BLaER1 (cell line): ENCODE measurements around the gene OPCML.

ENCODE experiments used
- H3K27ac ChIP-seq: shearing (Covaris generic); formaldehyde crosslinking; 2 replicates; pipeline ENCODE4 v1.8.1; 2022
- H3K27me3 ChIP-seq: shearing (Covaris generic); formaldehyde crosslinking; 2 replicates; pipeline ENCODE4 v1.8.1; 2022
- H3K36me3 ChIP-seq: shearing (Covaris generic); formaldehyde crosslinking; 2 replicates; pipeline ENCODE4 v1.8.1; 2022
- H3K4me1 ChIP-seq: shearing (Covaris generic); formaldehyde crosslinking; 2 replicates; pipeline ENCODE4 v1.8.1; 2022
- H3K4me2 ChIP-seq: shearing (Covaris generic); formaldehyde crosslinking; 2 replicates; pipeline ENCODE4 v1.8.1; 2022
- H3K4me3 ChIP-seq: shearing (Covaris generic); formaldehyde crosslinking; 2 replicates; pipeline ENCODE4 v1.8.1; 2022
- H3K9ac ChIP-seq: shearing (Covaris generic); formaldehyde crosslinking; 2 replicates; pipeline ENCODE4 v1.8.1; 2022
- H3K9me3 ChIP-seq: shearing (Covaris generic); formaldehyde crosslinking; 2 replicates; pipeline ENCODE4 v1.8.1; 2022
- H4K20me1 ChIP-seq: shearing (Covaris generic); formaldehyde crosslinking; 2 replicates; pipeline ENCODE4 v1.8.1; 2022
- Cebpa-rat ChIP-seq: shearing (Covaris generic); IDR thresholded peaks from 2 replicates; pipeline ENCODE4 v1.8.1; 2022

OPCML gene

DNA sequence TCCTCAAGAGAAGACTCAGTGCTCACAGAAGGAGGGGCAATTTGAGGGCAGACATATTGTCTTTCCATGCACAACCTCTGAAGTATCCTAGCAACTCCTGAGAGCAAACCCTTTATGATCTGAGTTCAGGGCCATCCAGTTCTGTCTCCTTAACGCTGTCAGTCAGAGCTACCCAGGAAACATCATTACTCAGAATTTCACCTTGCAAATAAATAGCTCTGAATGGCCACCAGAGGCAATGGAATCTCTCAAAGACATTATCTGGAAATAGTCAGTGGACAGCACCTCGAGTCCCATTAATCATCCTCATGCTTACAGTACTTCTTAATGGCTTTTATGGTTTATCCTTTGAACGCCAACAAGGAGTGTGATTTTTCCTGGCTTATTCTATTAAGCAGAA lies 656.1 kb downstream of the OPCML start:
- no peak overlapping the region for H3K4me3 ChIP-seq
- H3K27me3 ChIP-seq: no peaks in the 10 kb centered on the region
- TF ChIP-seq Cebpa-rat: no peak
- H3K9ac ChIP-seq: no peak overlapping the region
- no peaks in the 10 kb centered on the region for H3K36me3 ChIP-seq
- H3K27ac ChIP-seq: no peak overlapping the region
- no peaks in the 10 kb centered on the region for H4K20me1 ChIP-seq
- H3K4me1 ChIP-seq: peaks cover 16% of the 10 kb centered on the region
- H3K9me3 ChIP-seq: no peaks in the 10 kb centered on the region
- H3K4me2 ChIP-seq: no peak overlapping the region; the same call in 1 of the 2 replicates

- Histone ChIP-seq H3K9ac (no peak overlapping the region), H3K4me2 (no peak overlapping the region), H3K4me3 (no peak overlapping the region), H3K27me3 (no peaks in the 10 kb centered on the region), H4K20me1 (no peaks in the 10 kb centered on the region), H3K9me3 (no peaks in the 10 kb centered on the region), H3K4me1 (peaks cover 16% of the 10 kb centered on the region), H3K27ac (no peak overlapping the region), H3K36me3 (no peaks in the 10 kb centered on the region)
- no peak for TF ChIP-seq Cebpa-rat
Observed at GRCh38 chr11:132874638-132875037, 657.7 kb downstream of the OPCML start.

GRCh38 chr11:132873841-132874240 lies 658.5 kb downstream of the OPCML start:
- H3K4me3 ChIP-seq: no peak overlapping the region
- TF ChIP-seq Cebpa-rat: no peak

GRCh38 chr11:132872211-132872610 lies 660.1 kb downstream of the OPCML start:
- TF ChIP-seq Cebpa-rat: no peak
- no peak overlapping the region for H3K4me2 ChIP-seq

More at GRCh38 chr11:132873841-132874240, 658.5 kb downstream of the OPCML start:
- peaks cover 16% of the 10 kb centered on the region for H3K4me1 ChIP-seq
- no peak overlapping the region for H3K27ac ChIP-seq
- no peaks in the 10 kb centered on the region for H3K9me3 ChIP-seq
- H3K9ac ChIP-seq: no peak overlapping the region
- no peaks in the 10 kb centered on the region for H3K27me3 ChIP-seq
- H3K4me2 ChIP-seq: no peak overlapping the region
- H4K20me1 ChIP-seq: no peaks in the 10 kb centered on the region
- no peaks in the 10 kb centered on the region for H3K36me3 ChIP-seq

DNA sequence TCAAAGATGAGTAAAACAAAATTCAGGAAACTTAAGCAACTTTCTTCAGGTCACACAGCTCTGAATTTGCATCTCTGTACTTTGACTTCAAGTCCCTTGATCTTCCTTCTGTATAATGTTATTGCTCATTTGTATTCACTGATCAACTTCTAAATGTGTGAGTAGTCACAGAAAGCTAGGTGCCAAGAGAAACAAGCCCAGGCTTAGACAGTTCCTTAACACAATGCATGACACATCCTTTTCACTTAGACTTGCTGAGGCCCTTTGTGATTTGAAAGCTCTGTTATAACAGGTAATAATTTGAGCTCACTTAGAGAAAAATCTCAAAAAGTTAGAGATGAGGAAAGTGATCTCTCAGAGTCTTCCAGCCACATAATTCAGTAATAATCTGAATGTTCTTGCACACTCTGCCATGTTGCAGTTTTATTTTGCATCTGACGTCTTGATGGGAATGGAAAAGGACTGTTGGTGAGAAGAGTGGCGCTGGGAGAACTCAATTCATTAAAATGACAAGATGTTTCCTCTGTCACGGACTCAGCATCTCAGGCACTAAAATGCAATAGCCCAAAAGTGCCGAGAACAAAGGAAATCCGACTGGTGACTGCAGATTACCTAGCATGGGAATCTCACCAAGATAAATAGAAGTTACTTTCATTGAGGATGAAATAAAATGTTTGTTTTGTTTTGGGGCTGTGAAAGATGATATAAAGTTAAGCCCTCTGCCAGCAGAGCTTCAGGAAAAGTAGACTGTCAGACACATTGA lies 665.3 kb downstream of the OPCML start:
- no peak overlapping the region for H3K9ac ChIP-seq
- H4K20me1 ChIP-seq: no peaks in the 10 kb centered on the region
- no peaks in the 10 kb centered on the region for H3K36me3 ChIP-seq
- no peaks in the 10 kb centered on the region for H3K27me3 ChIP-seq
- no peak overlapping the region for H3K4me3 ChIP-seq
- no peaks in the 10 kb centered on the region for H3K9me3 ChIP-seq
- TF ChIP-seq Cebpa-rat: no peak
- no peak overlapping the region for H3K27ac ChIP-seq
- no peaks in the 10 kb centered on the region for H3K4me1 ChIP-seq
- no peak overlapping the region for H3K4me2 ChIP-seq

More at GRCh38 chr11:132872211-132872610, 660.1 kb downstream of the OPCML start:
- Histone ChIP-seq H3K9ac (no peak overlapping the region), H3K4me1 (peaks cover 11% of the 10 kb centered on the region), H3K27me3 (no peaks in the 10 kb centered on the region), H3K36me3 (no peaks in the 10 kb centered on the region), H3K9me3 (no peaks in the 10 kb centered on the region), H3K27ac (no peak overlapping the region), H4K20me1 (no peaks in the 10 kb centered on the region), H3K4me3 (no peak overlapping the region)

DNA sequence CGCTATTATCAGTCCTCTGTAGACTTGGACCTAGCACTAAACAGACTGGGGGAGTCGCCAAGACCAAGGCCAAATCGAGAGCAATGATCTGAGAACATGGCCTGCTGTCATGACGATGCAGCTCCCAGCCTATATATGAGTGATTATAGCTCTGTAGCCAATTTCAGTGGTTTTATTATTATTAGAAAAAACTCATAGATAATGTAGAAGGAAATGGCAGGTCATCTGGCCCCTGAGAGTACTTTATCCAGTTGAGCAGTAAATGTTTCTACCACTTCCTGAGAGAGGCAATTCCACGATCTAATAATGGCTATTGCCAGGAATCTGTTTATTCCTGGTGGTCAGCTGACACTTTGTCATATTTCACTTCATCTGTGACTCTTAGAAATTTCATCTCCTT lies 666.7 kb downstream of the OPCML start:
- Histone ChIP-seq H3K27ac (no peak overlapping the region), H3K4me2 (no peak overlapping the region), H3K4me3 (no peak overlapping the region), H3K4me1 (no peaks in the 10 kb centered on the region), H3K9me3 (no peaks in the 10 kb centered on the region), H4K20me1 (no peaks in the 10 kb centered on the region), H3K36me3 (no peaks in the 10 kb centered on the region), H3K27me3 (no peaks in the 10 kb centered on the region), H3K9ac (no peak overlapping the region)
- no peak for TF ChIP-seq Cebpa-rat

- no peak overlapping the region for H3K4me3 ChIP-seq
- no peaks in the 10 kb centered on the region for H3K36me3 ChIP-seq
- no peak overlapping the region for H3K9ac ChIP-seq
- H3K4me1 ChIP-seq: no peaks in the 10 kb centered on the region
- no peak overlapping the region for H3K4me2 ChIP-seq
- H3K27ac ChIP-seq: no peak overlapping the region
- no peak for TF ChIP-seq Cebpa-rat
- H3K9me3 ChIP-seq: no peaks in the 10 kb centered on the region
- H3K27me3 ChIP-seq: no peaks in the 10 kb centered on the region
- H4K20me1 ChIP-seq: no peaks in the 10 kb centered on the region
Observed at GRCh38 chr11:132864811-132865576, 667.3 kb downstream of the OPCML start.

- H3K4me1 ChIP-seq: peaks cover 6% of the 10 kb centered on the region
- H3K9me3 ChIP-seq: no peaks in the 10 kb centered on the region
- TF ChIP-seq Cebpa-rat: no peak
- no peak overlapping the region for H3K4me2 ChIP-seq
- H3K27ac ChIP-seq: no peak overlapping the region
- peaks cover 3% of the 10 kb centered on the region; the same call in 1 of the 2 replicates for H3K27me3 ChIP-seq
- no peak overlapping the region for H3K9ac ChIP-seq
- H3K4me3 ChIP-seq: no peak overlapping the region
- no peaks in the 10 kb centered on the region for H3K36me3 ChIP-seq
- H4K20me1 ChIP-seq: no peaks in the 10 kb centered on the region
Observed at GRCh38 chr11:132862933-132863332, 669.4 kb downstream of the OPCML start.

- no peak overlapping the region for H3K4me2 ChIP-seq
- H3K36me3 ChIP-seq: no peaks in the 10 kb centered on the region
- H3K9ac ChIP-seq: no peak overlapping the region
- H3K4me3 ChIP-seq: no peak overlapping the region
- peaks cover 3% of the 10 kb centered on the region; the same call in 1 of the 2 replicates for H3K27me3 ChIP-seq
- TF ChIP-seq Cebpa-rat: no peak
- H3K9me3 ChIP-seq: no peaks in the 10 kb centered on the region
- H3K4me1 ChIP-seq: peaks cover 11% of the 10 kb centered on the region
- no peak overlapping the region for H3K27ac ChIP-seq
- no peaks in the 10 kb centered on the region for H4K20me1 ChIP-seq
Observed at GRCh38 chr11:132862137-132862536, 670.2 kb downstream of the OPCML start.

DNA sequence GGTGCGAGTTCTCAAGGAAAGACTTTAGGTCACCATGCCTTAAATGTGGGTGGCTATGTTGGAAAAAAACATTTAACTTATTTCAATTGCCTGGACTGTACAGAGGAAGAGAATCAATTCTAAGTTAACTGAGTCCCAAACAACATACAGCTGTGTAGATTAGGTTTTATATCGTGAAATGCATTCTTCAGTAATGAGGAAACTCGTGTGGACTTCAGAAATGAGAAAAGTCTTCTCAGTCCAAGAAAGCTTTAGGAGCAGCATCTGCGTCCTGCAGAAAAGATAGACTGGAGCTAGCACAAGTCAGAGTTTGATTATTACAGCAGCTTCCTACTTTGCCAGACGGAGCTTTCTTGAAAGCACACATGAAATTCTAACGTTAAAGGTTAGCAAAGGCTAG lies 673.0 kb downstream of the OPCML start:
- peaks cover 16% of the 10 kb centered on the region for H3K4me1 ChIP-seq
- H3K9ac ChIP-seq: no peak overlapping the region
- peaks cover 22% of the 10 kb centered on the region for H3K9me3 ChIP-seq
- no peak overlapping the region for H3K27ac ChIP-seq
- peaks cover 3% of the 10 kb centered on the region; the same call in 1 of the 2 replicates for H3K27me3 ChIP-seq
- no peak for TF ChIP-seq Cebpa-rat
- peaks cover 4% of the 10 kb centered on the region; the same call in 1 of the 2 replicates for H3K36me3 ChIP-seq
- no peaks in the 10 kb centered on the region for H4K20me1 ChIP-seq
- H3K4me2 ChIP-seq: no peak overlapping the region
- no peak overlapping the region for H3K4me3 ChIP-seq
